Measurements from ENCODE around the gene NFIA.

DNA sequence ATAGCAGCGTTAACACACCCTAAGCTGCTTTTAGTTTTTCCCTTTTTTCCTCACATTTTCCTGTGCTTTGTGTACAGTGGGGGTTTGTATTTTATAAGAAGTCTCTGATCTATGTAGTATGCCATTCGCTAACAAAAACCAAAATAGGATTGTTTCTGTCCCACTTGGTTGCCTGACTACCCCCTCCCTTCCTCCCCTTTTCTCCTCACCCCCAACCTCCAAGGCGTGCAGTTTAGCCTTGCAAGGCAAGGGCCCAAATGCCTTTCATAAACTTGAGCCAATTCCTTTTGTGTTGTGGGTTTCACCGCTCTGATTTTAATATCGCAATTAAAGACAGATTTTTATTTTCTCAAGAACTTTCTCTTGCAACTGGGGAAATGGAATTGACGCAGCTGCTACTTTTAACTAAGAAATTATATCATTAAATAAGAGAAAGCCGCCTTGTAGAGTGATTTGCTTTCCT, 365.6 kb downstream of the NFIA start:
- TF ChIP-seq, protein P1, sequence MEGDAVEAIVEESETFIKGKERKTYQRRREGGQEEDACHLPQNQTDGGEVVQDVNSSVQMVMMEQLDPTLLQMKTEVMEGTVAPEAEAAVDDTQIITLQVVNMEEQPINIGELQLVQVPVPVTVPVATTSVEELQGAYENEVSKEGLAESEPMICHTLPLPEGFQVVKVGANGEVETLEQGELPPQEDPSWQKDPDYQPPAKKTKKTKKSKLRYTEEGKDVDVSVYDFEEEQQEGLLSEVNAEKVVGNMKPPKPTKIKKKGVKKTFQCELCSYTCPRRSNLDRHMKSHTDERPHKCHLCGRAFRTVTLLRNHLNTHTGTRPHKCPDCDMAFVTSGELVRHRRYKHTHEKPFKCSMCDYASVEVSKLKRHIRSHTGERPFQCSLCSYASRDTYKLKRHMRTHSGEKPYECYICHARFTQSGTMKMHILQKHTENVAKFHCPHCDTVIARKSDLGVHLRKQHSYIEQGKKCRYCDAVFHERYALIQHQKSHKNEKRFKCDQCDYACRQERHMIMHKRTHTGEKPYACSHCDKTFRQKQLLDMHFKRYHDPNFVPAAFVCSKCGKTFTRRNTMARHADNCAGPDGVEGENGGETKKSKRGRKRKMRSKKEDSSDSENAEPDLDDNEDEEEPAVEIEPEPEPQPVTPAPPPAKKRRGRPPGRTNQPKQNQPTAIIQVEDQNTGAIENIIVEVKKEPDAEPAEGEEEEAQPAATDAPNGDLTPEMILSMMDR (conservative IDR thresholded peaks at IDR 0.05; ENCODE audit: low read length) = no peak
- TF ChIP-seq EZH2phosphoT487 (IDR thresholded peaks at IDR 0.05; ENCODE audit: borderline replicate concordance) = no peak

Measured in Loucy (cell line).